ENCODE results near the gene FOXJ1. TPM values are rescaled to one million over a fixed set of nuclear protein-coding genes. Genes with fewer than 3 reads are reported as not detected.
A peak's percentile ranks its signal among the peaks of the same experiment; 100 is the strongest.

The FOXJ1 gene
- total RNA-seq, 1 donor from 2014 or later: not detected

GRCh38 chr17:76123749-76124581 lies 17.1 kb downstream of the FOXJ1 start:
- DNase-seq (ENCODE audit: low spot score): no peak

DNA sequence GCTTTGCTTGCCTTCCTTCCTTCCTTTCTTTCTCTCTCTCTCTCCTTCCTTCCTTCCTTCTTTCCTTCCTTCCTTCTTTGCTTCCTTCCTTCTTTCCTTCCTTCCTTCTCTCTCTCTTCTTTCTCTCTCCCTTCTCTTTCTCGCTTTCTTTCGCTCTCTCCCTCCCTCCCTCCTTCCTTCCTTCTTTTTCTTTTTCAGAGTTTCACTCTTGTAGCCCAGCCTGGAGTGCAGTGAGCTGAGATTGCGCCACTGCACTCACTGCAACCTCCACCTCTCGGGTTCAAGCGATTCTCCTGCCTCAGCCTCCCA lies 17.9 kb downstream of the FOXJ1 start:
- no peak for DNase-seq (ENCODE audit: low spot score)

GRCh38 chr17:76122431-76123190 lies 18.4 kb downstream of the FOXJ1 start:
- DNase-seq (ENCODE audit: low spot score): no peak

GRCh38 chr17:76121932-76122430 lies 19.1 kb downstream of the FOXJ1 start:
- DNase-seq (ENCODE audit: low spot score): no peak

- no peak for DNase-seq (ENCODE audit: low spot score)
Observed at GRCh38 chr17:76120658-76121008, 20.4 kb downstream of the FOXJ1 start.

GRCh38 chr17:76119409-76120371 lies 21.4 kb downstream of the FOXJ1 start:
- DNase-seq (ENCODE audit: low spot score): no peak

- no peak for DNase-seq (ENCODE audit: low spot score)
Observed at GRCh38 chr17:76115138-76115754, 25.8 kb downstream of the FOXJ1 start.

DNA sequence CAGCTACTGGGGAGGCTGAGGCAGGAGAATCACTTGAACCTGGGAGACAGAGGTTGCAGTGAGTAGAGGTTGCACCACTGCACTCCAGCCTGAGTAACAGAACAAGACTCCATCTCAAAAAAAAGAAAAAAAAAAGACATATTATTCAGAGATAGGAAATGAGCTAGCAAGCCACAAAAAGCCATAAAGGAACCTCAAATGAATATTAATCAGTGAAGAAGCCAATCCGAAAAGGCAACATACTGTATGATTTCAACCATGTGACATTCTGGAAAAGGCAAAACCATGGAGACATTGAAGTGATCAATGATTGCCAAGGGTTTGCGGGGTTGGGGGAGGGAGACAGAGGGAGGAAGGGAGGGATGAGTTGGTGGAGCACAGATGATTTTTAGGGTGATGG lies 29.1 kb downstream of the FOXJ1 start:
- no peak for DNase-seq (ENCODE audit: low spot score)

- DNase-seq (ENCODE audit: low spot score): no peak
Observed at GRCh38 chr17:76107509-76107908, 33.5 kb downstream of the FOXJ1 start.

- DNase-seq (ENCODE audit: low spot score): no peak
Observed at GRCh38 chr17:76106703-76107102, 34.3 kb downstream of the FOXJ1 start.

DNA sequence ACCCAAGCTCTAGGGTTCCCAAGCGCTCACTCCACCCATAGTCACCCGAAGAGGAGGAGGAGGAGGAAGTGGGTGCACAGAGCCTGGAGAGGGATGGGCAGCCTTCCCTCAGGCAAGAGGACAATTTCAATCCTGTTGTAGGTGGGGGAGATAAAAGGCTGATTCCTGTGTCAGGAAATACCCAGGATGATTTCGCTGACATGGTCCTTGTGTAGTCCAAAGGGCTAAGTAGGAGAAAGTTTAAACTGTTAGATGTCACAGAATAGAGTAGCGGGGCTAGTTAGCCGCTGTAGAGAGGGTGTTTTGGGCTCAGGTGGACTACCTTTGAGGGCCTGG lies 36.2 kb downstream of the FOXJ1 start:
- no peak for DNase-seq (ENCODE audit: low spot score)

DNA sequence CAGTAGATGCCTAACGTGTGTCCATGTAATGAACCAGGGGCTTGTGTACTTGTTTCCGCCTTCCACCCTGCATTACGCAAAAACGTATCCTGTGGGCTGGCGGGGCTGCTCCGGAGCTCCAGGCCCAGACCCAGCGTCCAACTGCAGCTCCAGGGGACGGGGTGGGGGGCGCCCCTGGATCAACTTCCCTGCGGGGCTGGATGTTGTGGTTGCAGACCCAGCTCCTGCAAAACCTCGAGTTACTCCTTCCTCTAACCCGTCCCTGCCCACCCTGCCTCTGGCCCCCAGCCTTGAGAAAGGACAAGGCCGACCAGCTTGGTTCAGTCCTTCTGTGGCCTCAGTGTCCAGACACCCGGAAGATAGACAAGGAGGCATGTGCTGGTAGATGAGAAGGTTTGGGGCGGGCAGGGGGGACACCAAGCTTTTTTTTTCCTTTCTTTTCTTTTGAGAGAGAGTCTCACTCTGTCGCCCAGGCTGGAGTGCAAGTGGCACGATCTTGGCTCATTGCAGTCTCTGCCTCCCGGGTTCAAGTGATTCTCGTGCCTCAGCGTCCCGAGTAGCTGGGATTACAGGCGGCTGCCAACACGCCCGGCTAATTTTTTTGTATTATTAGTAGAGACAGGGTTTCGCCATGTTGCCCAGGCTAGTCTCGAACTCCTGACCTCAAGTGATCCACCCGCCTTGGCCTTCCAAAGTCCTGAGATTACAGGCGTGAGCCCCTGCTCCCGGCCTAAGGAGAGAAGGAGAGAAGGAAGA lies 36.7 kb downstream of the FOXJ1 start:
- no peak for DNase-seq (ENCODE audit: low spot score)

- peak; percentile 92 for DNase-seq (ENCODE audit: low spot score)
Observed at GRCh38 chr17:76103274-76104139, 37.5 kb downstream of the FOXJ1 start, which contains the start of gene EXOC7. TSS of gene EXOC7 (minus strand) at chr17:76103787. CDS start at chr17:76103692, 95 bp downstream.

DNA sequence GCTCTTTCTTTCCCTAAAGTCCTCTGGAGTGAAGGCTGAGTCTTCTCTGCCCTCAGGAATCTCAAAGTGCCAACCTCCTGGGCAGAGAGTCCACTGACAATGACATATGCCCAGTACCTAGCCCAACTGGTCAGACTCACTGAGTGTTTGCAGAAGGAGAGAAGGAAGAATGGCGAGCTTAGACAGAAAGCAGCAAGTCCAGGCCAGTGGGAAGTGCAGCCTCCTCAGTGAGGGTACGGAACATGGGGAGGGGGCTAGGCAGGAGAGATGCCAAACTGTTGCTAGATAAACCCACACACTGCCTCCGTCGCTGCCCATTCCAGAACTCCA lies 38.1 kb downstream of the FOXJ1 start:
- DNase-seq (ENCODE audit: low spot score): no peak

DNA sequence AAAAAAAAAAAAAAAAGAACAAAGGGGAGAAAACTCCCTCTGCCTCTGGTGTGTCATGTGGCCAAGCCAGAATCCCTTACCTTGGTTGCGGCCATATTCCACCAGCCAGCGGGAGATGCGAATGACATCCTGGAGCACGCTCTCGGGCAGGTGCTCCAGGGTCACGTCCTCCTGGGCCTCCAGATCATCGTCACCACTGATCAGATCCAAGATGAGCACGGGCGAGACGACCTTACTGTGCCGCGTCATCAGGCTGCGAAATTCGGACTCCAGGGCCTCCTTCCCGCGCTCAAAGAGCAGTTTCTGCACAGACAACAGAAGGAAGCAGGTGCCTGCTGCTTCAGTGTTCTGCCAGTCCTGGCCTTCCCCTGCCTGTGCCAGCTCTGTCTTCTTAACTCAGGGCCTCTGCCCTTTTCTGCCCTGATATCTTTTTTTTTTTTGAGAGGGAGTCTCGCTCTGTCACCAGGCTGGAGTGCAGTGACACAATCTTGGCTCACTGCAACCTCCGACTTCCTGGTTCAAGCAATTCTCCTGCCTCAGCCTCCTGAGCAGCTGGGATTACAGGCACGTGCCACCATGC lies 43.2 kb downstream of the FOXJ1 start:
- DNase-seq (ENCODE audit: low spot score): no peak

GRCh38 chr17:76095943-76096342 lies 45.1 kb downstream of the FOXJ1 start:
- DNase-seq (ENCODE audit: low spot score): no peak

DNA sequence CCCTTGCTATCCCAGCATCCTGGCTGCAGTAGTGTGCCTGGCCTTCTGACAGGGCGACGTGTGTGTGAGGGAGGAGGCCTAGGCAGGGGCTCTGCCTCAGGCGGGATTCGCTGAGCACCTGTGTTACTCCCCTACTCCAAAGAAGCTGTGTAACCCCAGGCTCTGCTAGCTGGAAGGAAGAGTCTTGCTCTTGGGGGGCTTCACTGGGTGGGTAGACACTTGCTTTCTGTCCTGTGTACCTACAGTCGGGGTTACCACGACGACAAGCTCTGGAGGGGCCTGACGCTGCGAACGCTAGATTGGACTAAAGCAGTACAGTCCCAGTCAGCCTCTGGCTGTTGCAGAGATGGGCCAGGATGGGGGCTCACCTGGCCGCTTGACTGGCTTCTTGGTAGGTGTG lies 47.0 kb downstream of the FOXJ1 start:
- no peak for DNase-seq (ENCODE audit: low spot score)

DNA sequence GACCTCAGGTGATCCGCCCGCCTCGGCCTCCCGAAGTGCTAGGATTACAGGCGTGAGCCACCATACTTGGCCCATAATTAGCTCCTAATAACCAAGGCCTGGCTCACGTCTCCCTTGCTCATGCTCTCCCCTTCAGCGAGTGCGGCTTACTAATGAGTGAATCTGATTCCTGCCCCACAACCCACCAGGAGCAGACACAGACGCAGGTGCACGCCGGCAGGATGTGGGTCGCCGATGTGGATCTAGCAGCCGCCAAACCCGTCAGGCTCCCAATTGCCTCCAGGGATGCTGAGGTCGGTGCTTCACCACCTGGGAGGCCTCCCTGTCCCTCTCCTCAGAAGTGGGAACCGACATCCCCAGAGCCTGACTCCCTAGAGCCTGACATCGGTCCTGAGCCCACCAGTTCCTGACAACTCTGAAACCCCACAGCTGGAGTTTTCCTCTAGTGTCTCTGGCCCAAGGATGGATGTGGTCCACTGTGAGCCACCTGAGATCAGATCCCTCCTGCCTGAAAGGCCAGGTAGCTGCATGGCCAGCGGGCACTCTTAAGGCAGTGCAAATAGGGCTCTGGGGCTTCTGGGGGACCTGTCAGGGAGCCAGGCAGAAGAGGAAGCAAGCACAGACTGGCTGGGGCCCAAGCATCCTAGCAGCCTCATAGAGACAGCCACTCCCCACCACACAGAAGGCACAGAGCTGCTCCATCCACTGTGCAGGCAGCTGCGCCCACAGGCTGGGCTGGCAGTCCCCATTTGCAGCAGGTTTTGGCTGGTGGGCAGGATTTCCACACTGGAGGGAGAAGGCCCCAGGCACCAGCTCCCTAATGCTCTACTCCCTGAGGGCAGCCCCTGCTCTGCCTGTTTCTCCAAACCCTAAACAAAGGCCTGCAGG lies 48.3 kb downstream of the FOXJ1 start:
- DNase-seq (ENCODE audit: low spot score): no peak
